OCI-LY1 (cell line): ENCODE measurements around the gene BGN.

Experiments used
- CTCF ChIP-seq: fragments of 200-600 bp; sonication (generic), shearing (Covaris generic); IDR thresholded peaks from 2 replicates; pipeline ENCODE4 v1.5.1; 2017; ENCODE audit warnings: mild to moderate bottlenecking, antibody characterized with exemption, low read length, moderate library complexity, mixed read lengths
- EZH2 ChIP-seq: fragments of 200-600 bp; sonication (generic), shearing (Covaris generic); IDR thresholded peaks from 2 replicates; pipeline ENCODE4 v1.8.0; 2017; ENCODE audit warnings: borderline replicate concordance, mixed run types, mild to moderate bottlenecking, antibody characterized with exemption, low read length, moderate library complexity, mixed read lengths

- no peak for TF ChIP-seq CTCF
- no peak for TF ChIP-seq EZH2
Measured at GRCh38 chrX:153475271-153475670, 19.5 kb upstream of the BGN start.
